DMS79 treated with DMSO at 0.1 percent for 48 hours (cell line): Measurements from ENCODE around the gene IKZF3.
"Not testable (repeated sequence)": the region's sequence is repeated elsewhere in the genome, so short reads cannot be mapped to it uniquely, and the experiment has no call there.

Experiments
- DNase-seq: peaks from one replicate; lab custom pipeline; 2025; lab: John Stamatoyannopoulos, UW

Gene IKZF3

DNA sequence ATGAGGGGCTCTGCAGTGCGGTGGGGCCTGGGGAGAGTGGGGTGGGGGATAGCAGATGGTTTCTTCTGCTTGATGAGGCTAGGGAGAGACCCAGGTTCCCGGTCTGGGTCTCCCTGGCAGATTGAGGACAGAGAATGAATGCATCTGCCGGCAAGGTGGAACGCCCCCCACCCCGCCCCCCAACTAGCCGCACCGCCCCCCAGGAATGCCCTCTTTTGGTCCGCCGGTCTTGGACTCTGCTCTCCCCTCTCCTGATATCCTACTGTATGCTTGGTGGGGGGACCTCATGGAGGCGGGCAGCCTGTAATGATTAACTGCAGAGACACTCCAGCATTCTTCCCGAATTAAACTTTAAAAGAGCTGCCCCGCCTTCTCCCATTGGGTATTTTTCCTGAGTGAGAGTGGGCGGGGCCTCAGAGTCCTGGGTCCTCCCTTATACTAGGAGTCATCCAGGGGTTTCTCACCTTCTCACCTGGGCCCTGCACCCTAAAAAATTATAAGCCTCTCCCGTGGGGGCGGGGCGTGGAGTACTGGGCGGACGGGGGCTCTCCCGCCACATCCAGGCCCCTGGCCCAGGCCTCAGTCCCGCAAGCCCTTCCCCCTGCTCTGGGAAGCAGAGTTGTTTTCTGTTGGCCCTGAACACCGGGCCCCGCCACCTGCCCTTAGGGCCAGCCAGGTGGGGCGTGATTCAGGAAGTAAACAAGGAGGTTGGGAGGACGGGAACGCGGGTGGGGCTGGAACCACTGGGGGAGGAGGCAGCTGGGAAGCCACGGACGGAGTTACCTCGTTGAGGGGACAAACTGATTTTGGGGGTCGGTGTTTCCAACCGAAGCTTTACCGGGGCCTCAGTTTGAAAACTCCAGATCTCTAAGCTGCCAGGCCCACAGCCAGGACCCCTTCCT is 124.9 kb downstream of the IKZF3 start:
- DNase-seq = peak; percentile 73

DNA sequence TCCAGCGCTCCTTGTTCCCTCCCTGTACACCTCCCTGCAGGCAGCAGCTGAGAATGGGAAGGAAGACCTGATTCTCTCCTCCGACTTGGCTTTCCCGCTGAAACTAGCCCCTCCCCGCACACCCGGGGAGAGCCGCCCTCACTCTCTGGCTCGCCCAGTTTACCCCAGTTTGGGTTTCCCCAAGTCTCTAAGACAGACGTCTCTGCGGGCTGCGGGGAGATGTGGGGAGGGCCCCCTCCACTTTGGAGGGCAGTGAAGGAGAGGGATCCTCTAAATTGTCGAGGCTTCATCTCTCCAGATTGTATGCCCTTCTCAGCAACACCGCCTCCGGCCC is 125.6 kb downstream of the IKZF3 start:
- DNase-seq = peak; percentile 56

DNA sequence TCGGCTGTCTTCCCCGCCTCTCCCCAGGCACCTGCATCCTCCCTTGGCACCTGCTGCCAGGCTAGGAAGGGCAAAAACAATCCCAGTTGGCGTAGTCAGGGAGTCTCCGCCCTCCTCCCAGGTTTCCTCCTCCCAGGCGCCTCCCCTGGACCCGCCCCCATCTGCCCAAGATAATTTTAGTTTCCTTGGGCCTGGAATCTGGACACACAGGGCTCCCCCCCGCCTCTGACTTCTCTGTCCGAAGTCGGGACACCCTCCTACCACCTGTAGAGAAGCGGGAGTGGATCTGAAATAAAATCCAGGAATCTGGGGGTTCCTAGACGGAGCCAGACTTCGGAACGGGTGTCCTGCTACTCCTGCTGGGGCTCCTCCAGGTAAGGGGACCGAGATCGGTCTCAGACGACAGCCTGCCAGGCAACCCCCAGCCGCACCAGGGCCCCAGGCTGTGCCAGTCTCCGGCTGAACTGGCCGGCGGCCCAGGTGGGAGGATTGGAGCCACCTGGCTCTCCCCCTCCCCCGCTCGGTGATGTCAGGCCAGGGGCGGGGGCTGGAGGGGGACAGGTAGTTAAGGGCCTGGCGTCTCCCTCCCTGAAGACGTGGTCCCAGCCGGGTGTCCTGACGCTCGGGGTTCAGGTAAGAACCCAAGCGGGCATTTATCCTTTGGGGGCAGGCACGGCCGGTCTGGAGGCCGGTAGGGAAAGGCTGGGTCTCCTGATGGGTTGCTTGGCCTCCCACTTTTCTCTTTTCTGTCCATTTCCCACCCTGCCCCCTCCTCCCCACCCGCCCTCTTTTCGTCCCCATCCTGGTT is 126.1 kb downstream of the IKZF3 start, which contains the start of gene GRB7:
Gene GRB7, plus strand, starts transcription at position 179 of the 808 bp plus-strand sequence. CDS start 4,364 bp downstream, outside the sequence.
- DNase-seq = peak; percentile 71

DNA sequence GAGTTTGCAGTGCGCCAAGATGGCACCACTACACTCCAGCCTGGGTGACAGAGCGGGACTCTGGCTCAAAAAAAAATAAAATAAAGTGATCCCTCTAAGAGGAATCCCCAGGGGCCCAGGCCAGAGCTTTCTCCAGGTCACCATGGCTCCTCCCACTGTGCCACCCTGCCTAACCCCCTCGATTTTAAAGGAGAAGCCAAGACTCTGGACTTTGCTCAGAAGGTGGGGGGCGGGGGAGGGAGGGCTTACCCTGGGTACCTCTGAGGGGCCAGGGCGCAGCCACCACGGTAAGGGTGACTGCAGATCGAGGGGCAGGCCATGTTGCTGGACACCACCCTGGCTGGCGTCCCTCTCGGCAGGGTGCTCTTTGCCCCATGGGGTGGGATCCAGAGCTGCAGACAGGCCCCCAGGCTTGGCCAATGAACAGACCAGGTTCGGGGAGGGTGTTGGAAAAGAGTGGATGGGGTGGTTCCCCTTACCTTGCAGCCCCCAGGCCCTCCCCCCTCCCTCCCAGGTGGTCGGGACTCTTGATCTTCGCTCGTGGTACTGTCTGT is 126.8 kb downstream of the IKZF3 start:
- no peak for DNase-seq

DNA sequence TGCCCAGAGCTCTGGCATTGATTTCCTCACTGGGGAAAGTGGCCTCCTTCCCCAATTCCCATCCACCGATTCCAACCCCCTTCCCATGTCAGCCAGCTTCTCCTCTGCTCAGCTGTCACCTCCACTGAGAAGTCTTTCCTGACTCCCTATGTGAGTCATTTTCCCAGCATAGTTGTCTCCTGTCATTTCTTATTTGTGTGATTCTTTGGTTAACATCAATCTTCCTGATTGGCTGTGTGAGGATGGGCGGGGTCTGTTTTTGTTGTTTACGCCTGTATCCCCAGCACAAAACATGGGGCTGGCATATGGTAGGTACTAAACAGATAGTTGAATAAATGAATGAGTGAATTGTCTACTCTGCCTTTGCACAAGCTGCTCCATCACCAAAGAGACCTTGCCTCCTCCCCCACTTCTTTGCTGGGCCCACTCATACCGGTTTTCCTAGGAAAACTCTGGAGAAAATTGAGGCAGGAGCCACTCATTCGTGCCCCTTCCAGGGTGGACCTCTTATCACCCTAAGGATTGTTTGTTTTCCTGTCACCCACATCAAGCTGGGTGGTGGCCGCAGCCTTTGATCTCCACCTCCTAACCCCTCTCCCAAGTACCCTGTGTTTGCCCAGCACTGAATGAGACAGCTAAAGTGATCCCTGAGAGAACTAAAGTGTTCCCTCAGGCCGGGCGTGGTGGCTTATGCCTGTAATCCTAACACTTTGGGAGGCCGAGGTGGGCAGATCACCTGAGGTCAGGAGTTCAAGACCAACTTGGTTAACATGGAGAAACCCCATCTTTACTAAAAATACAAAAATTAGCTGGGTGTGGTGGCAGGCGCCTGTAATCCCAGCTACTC is 127.6 kb downstream of the IKZF3 start:
- no peak for DNase-seq

DNA sequence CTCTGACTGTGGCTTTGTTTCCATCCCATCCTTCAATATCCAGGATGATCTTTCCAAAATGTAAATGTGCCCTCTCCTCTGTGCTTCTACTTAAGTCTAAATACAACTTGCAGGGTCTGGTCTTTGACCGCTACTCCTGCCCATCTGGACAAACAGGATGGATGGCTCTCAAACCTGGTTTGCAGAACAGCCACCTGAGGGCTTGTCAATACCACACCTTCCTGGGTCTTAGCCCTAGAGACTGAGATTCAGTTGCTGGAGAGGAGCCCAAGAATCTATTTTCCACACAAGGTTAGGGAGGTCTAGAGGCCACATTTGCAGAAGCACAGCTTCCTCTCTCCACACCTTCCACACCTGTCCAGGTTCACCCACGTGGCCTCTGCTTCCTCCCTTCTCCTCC is 128.2 kb downstream of the IKZF3 start:
- no peak for DNase-seq

DNA sequence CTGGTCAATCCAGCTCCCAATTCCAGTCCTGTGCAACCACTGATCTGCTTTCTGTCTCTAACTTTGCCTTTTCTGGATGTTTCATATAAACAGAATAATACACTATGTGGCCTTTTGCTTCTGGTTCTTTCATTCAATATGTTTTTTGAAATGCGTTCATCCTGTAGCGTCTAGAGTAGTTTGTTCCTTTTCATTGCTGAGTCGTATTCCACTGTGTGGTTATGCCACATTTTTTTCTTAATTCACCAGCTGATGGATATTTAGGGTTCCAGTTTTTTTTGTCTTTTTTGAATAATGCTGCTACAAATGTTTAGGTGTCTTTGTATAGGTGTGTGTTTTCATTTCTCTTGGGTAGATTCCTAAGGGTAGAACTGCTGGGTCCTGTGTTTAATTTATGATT is 131.5 kb downstream of the IKZF3 start:
- DNase-seq = no peak

DNA sequence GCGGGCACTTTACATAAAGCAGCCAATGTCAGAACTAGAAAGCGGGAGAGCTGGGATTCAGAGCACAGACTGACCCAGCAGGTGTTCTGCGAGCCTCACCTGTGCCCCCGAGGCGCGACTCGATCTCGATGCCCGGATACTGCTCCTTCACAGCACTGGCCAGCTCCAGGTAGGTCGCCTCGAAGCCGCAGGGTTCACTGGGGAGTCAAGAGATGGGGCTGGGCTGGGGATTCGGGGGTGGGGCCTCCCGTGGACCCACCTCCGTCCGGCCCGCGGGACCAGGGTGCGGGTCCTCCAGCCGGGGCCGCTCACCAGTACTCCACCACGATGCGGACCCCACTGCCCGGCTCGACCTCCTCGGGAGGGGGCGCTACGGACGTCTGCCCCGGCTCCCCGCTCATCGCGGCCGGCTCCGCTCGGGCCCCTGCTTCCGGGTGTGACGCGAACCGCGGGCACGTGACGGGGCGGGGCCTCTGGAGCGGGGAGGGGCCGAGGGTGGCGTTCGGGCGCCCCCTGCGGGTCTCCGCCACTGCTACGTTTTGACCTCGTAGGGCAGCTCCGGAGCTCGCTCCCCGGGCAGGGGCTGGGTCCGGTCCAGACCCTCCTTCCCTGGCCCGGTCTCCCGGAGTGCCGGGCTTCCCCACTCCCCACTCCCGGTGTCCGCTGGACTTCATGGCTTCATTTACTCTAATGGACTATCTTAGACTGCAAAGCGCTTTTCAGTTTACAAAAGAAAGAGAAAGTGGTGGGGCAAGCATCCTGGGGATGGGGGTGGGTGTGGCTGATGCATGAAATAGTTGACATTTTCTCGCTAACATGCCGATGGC is 133.8 kb downstream of the IKZF3 start, which contains the start of gene MIEN1:
Gene MIEN1, minus strand, starts transcription at position 438 of the 827 bp plus-strand sequence. Its CDS starts 37 bp downstream, at position 401.
- DNase-seq = peak; percentile 72

DNA sequence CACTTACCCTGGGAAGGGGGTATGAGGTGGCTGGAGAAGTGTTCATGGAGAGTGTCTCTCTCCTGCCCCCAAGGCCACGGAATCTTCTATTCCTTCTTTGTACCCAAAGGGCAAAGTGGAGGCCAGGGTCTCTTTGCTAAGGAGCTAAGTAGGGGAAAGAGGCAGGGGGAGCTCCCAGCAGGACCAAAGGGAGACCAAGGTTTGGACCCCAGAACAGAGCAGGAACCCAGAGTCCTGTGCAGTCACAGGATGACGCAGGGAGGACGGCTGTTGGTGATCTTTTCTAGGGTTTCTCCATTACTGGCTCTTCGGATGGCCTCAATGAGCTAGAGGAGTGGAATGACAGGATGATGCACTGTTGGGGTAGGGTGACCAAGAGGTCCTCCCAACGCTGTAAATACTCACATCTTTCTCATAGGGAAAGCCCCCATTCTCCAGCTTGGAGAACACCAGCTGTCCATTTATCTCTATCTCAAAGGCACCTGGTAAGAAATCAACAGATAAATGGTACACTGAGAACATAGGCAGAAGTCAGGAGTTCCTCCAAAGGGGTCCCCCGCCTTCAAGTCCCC is 134.7 kb downstream of the IKZF3 start:
- no peak for DNase-seq

DNA sequence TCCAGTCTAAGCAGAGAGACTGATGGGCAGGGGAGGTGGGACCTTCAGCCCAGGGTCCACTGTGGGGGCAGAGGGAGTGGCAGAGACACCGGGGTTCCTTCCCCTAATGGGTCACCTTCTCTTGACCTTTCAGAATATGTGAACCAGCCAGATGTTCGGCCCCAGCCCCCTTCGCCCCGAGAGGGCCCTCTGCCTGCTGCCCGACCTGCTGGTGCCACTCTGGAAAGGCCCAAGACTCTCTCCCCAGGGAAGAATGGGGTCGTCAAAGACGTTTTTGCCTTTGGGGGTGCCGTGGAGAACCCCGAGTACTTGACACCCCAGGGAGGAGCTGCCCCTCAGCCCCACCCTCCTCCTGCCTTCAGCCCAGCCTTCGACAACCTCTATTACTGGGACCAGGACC is 136.6 kb downstream of the IKZF3 start:
- DNase-seq = no peak

DNA sequence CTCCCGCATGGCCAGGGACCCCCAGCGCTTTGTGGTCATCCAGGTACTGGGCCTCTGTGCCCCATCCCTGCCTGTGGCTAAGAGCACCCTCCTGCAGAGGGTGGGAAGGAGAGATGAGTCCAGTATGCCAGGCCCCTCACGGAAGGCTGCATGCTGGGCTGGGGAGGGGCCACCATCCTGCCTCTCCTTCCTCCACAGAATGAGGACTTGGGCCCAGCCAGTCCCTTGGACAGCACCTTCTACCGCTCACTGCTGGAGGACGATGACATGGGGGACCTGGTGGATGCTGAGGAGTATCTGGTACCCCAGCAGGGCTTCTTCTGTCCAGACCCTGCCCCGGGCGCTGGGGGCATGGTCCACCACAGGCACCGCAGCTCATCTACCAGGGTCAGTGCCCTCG is 137.5 kb downstream of the IKZF3 start:
- DNase-seq = no peak

DNA sequence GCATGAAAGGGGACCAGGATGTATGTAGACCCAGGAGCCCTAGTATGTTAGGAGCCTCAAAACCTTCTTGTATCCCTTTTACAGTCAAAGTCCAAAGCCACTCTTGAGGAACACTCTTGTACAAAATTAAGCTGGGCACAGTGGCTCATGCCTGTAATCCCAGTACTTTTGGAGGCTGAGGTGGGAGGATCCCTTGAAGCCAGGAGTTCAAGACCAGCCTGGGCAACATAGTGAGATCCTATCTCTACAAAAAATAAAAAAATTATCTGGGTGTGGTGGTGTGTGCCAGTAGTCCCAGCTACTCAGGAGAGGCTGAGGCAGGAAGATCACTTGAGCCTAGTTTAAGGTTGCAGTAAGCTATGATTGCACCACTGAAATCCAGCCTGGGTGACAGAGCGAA is 138.2 kb downstream of the IKZF3 start:
- DNase-seq = not testable (repeated sequence)

DNA sequence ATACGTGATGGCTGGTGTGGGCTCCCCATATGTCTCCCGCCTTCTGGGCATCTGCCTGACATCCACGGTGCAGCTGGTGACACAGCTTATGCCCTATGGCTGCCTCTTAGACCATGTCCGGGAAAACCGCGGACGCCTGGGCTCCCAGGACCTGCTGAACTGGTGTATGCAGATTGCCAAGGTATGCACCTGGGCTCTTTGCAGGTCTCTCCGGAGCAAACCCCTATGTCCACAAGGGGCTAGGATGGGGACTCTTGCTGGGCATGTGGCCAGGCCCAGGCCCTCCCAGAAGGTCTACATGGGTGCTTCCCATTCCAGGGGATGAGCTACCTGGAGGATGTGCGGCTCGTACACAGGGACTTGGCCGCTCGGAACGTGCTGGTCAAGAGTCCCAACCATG is 139.4 kb downstream of the IKZF3 start:
- no peak for DNase-seq

DNA sequence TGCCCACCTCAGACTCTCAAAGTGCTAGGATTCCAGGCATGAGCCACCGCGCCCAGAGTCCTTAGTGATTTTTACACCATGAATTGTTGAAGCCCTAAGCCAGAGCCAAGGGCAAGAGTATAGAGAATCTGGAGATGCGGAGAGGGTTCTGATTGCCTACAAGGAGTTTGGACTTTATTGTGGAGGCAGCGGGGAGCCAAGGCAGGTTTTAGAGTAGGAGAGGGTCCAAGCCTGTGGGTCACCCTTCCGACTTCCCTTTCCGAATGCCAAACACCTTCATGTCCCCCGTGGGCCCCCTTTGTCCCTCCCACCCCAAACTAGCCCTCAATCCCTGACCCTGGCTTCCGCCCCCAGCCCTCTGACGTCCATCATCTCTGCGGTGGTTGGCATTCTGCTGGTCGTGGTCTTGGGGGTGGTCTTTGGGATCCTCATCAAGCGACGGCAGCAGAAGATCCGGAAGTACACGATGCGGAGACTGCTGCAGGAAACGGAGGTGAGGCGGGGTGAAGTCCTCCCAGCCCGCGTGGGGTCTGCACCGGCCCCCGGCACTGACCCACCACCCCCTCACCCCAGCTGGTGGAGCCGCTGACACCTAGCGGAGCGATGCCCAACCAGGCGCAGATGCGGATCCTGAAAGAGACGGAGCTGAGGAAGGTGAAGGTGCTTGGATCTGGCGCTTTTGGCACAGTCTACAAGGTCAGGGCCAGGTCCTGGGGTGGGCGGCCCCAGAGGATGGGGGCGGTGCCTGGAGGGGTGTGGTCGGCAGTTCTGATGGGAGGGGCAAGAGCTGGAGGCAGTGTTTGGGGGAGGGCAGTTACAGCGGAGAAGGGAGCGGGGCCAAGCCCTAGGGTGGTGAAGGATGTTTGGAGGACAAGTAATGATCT is 140.9 kb downstream of the IKZF3 start:
- no peak for DNase-seq

DNA sequence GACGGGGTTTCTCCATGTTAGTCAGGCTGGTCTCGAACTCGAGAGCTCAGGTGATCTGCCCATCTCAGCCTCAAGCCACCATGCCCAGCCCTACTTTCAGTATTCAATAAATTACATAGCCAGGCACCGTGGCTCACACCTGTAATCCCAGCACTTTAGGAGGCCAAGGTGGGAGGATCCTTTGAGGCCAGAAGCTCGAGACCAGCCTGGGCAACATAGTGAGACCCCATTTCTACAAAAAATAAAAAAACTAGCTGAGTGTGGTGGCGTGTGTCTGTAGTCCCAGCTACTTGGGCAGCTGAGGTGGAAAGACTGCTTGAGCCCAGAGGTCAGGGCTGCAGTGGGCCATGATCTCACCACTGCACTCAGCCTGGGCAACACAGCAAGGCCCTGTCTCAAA is 142.0 kb downstream of the IKZF3 start:
- no peak for DNase-seq

DNA sequence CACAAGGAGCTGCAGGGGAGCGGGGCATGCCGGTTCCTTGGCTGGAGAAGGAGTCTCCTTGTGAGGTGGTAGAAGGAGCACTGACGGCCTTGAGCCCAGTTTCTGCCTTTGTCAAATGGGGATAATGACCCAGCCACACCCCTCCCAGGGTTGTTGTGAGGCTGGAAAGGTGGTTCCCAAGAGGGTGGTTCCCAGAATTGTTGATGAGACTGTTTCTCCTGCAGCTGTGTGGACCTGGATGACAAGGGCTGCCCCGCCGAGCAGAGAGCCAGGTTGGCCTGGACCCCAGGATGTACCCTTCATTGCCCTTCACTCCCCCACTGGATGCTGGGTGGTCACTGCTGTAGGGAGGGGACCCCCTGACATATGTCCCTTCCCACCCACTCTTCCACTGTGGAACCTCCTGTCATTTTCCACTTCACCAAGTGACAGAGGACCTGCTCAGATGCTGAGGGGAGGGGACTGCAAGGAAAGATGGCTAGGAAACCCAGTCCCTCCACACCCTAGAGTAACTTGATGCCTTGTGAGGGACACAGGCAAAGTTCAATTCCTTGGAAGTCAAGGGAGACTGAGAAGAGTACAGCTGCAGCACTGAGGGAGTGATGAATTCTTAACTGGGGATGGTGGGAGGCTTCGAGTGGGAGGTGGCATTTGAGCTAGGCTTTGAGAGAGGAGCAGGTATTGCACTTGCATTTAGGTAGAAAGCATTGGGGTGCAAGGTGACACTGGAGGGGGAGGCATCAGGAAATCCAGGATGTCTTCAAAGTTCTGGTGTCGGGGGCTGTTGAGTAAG is 144.4 kb downstream of the IKZF3 start:
- DNase-seq = no peak

DNA sequence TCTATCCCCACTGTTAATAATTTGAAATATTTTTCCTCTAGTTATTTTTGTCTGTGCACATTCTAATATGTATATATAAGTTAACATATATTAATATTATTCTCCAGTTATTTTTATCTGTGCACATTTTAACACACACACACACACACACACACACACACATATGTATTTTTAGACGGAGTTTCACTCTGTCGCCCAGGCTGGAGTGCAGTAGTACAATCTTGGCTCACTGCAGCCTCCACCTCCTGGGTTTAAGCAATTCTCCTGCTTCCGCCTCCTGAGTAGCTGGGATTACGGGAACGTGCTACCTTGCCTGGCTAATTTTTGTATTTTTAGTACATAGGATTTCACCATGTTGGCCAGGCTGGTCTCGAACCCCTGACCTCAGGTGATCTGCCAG is 146.5 kb downstream of the IKZF3 start:
- no peak for DNase-seq

DNA sequence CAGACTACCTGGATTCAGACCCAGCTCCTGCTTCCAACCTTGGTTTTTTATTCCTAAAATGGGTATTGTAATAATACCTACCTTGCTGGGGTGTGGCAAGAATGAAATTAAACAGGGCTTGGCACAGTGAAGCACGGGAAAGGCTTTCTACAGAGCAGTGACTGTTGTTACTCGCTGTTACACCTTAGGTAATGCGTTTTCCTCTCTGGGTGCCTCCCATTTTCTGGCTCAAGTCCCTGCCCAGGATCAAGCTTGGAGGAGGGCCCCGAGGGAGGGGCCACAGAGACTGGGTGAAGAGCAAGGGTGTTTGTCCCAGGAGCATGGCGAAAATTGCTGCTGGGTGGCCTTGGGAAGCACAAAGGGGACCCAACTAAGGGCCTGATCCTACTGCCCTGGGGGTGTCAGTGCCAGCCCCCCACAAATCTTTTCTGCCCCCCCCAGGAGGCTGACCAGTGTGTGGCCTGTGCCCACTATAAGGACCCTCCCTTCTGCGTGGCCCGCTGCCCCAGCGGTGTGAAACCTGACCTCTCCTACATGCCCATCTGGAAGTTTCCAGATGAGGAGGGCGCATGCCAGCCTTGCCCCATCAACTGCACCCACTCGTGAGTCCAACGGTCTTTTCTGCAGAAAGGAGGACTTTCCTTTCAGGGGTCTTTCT is 147.1 kb downstream of the IKZF3 start:
- no peak for DNase-seq
